ENCODE measurements around the gene FBXO11. TPM values are rescaled to one million over a fixed set of nuclear protein-coding genes. Genes with fewer than 3 reads are reported as not detected.

Gene FBXO11
- total and polyA plus RNA-seq, 2 of the 4 experiments (the other 2 are of a cell fraction), result 27.1 to 29.6 TPM

GRCh38 chr2:47833516-47833968, 72.8 kb downstream of the FBXO11 start:
- Histone ChIP-seq H2AK9ac (replicated peaks; ENCODE audit: low read depth, low read length, poor library complexity) (no peak overlapping the region), H2BK5ac (ENCODE audit: low read depth, low read length, poor library complexity, severe bottlenecking) (no peak overlapping the region), H3K18ac (ENCODE audit: low read depth, low read length) (no peak overlapping the region), H4K20me1 (ENCODE audit: insufficient read depth, low read length) (no peaks in the 10 kb centered on the region), H3K9ac (ENCODE audit: low read depth, low read length) (no peak overlapping the region), H3K9me3 (ENCODE audit: control insufficient read depth, insufficient read depth, low read length) (no peaks in the 10 kb centered on the region), H3K56ac (ENCODE audit: extremely low read depth, insufficient read depth, low read length) (no peak overlapping the region), H3K27ac (ENCODE audit: insufficient read depth, low read length) (no peak overlapping the region), H4K8ac (ENCODE audit: low read depth in 2 of 2, low read length in 2 of 2) (no peak overlapping the region), H3K23ac (ENCODE audit: low read depth, low read length) (no peak overlapping the region), H2AFZ (replicated peaks; ENCODE audit: low read length, poor library complexity) (no peak overlapping the region), H3K79me1 (ENCODE audit: low read depth in 1 of 2, low read length in 2 of 2) (peaks cover 12% of the 10 kb centered on the region in 2 experiments; a peak in 3 of 4 replicates), H3K4me1 (ENCODE audit: control insufficient read depth, insufficient read depth, low read length) (no peaks in the 10 kb centered on the region), H3K27me3 (ENCODE audit: control insufficient read depth, insufficient read depth, low read length) (no peaks in the 10 kb centered on the region), H3K4me3 (ENCODE audit: insufficient read depth, low read depth, low read length) (no peak overlapping the region), H3K4ac (ENCODE audit: low read depth, low read length) (no peak overlapping the region), H3K36me3 (ENCODE audit: control insufficient read depth, insufficient read depth, low read length) (peaks cover 34% of the 10 kb centered on the region), H3K4me2 (ENCODE audit: low read depth, low read length) (no peak overlapping the region), H2BK120ac (ENCODE audit: low read depth, low read length) (no peak overlapping the region), H3K14ac (replicated peaks; ENCODE audit: low read depth, low read length) (no peak overlapping the region), H2AK5ac (ENCODE audit: low read depth, low read length) (no peak overlapping the region), H2BK15ac (ENCODE audit: low read depth, low read length) (no peak overlapping the region), H2BK20ac (ENCODE audit: low read depth, low read length) (no peak overlapping the region), H3K9me1 (ENCODE audit: insufficient read depth, low read length) (no peaks in the 10 kb centered on the region), H4K5ac (ENCODE audit: low read depth, low read length) (no peak overlapping the region), H4K91ac (ENCODE audit: insufficient read depth, low read depth, low read length) (no peak overlapping the region)
- ChIA-PET CTCF (no interaction called here), POLR2A (ENCODE audit: unreplicated experiment) (no interaction called here)
- no CpG with 5 or more reads among the region's 2 CpGs for WGBS, 2 experiments (ENCODE audit: extremely low coverage in 2 of 2, insufficient read length in 1 of 2)
- ATAC-seq (ENCODE audit: low read depth) (no peak), DNase-seq (no peak)
- no TSS peak for BruUV-seq (replicated peaks)
- dilution Hi-C loops (cut with HindIII; ENCODE audit: low sequenced_read_pairs, unreplicated experiment), result no loop called here
- TF ChIP-seq RAD21 (IDR thresholded peaks at IDR 0.05; ENCODE audit: low read length) (no peak), SMC3 (IDR thresholded peaks at IDR 0.05; ENCODE audit: low read depth, low read length) (no peak), MXI1 (IDR thresholded peaks at IDR 0.05; ENCODE audit: borderline replicate concordance, low read depth, low read length) (no peak), BHLHE40 (IDR thresholded peaks at IDR 0.05; ENCODE audit: low read depth, low read length) (no peak), MAFK (IDR thresholded peaks at IDR 0.05; ENCODE audit: low read depth, low read length) (no peak), ELK1 (IDR thresholded peaks at IDR 0.05; ENCODE audit: borderline replicate concordance, low read depth, low read length) (no peak), RFX5 (IDR thresholded peaks at IDR 0.05; ENCODE audit: low read depth, low read length) (no peak), MAZ (IDR thresholded peaks at IDR 0.05; ENCODE audit: borderline replicate concordance, low read depth, low read length) (no peak), POLR2A (IDR thresholded peaks at IDR 0.05; ENCODE audit: low read depth, low read length) (no peak), USF2 (IDR thresholded peaks at IDR 0.05; ENCODE audit: low read depth, low read length) (no peak)
- intact Hi-C loops (cut with micrococcal nuclease), result no loop called here
- in situ Hi-C loops (cut with MboI; ENCODE audit: low sequenced_read_pairs), result no loop called here
